Esophagus squamous epithelium (tissue), 4 donors: ENCODE measurements around the gene POLN.

Experiments used
- POLR2A ChIP-seq, 4 donors: fragments of 450-650 bp; IDR thresholded peaks; one replicate each; pipeline ENCODE4 v1.6.1; 2017; ENCODE audit warnings: antibody characterized with exemption in 4 of 4, mild to moderate bottlenecking in 4 of 4, moderate library complexity in 3 of 4
- TF ChIP-seq, protein P1 (sequence below), 6 experiments: fragments of 450-650 bp in 4 of 6; fragments of 200-600 bp in 2 of 6; sonication (generic) in 2 of 6; IDR thresholded peaks; one replicate each; pipeline ENCODE4 v1.5.1; 2016 to 2019; ENCODE audit warnings: antibody characterized with exemption in 6 of 6, mild to moderate bottlenecking in 4 of 6, moderate library complexity in 4 of 6

DNA sequence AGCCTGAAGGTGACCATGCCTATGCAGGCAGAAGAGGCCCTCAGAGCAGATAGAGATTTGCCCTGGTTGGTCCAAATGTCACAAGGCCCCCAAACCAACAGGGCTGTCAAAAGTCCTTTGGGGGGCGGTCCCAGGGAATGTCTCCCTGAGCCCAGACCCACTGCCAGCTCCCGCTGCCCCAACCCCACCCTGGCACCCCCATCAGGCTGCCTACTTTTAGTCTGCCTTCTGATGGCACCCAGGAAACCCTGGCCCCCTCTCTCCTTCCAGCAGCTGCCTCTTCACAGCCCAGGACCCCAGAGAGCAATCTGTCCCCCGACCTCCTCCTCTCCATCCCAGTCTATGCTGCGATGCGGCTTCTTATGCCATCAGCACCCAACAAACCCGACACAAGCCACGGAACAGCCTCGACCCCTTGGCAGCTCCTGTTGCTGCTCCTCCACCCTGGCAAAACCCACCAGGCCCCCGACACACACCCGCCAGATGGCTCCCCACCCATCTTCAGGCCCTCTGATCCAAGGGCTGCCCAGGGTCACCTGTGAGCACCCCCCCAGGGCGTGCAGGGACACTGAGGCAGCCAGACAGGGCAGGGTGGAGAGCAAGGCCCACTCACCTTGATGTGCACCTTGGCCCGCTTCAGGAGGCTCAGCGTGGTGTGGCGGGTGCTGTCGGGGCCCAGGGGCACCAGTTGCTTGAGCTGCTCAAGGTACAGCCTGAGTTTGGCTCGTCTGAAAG is 10.0 kb upstream of the POLN start:
- no peak for TF ChIP-seq POLR2A (IDR thresholded peaks at IDR 0.05)
- TF ChIP-seq, protein P1, sequence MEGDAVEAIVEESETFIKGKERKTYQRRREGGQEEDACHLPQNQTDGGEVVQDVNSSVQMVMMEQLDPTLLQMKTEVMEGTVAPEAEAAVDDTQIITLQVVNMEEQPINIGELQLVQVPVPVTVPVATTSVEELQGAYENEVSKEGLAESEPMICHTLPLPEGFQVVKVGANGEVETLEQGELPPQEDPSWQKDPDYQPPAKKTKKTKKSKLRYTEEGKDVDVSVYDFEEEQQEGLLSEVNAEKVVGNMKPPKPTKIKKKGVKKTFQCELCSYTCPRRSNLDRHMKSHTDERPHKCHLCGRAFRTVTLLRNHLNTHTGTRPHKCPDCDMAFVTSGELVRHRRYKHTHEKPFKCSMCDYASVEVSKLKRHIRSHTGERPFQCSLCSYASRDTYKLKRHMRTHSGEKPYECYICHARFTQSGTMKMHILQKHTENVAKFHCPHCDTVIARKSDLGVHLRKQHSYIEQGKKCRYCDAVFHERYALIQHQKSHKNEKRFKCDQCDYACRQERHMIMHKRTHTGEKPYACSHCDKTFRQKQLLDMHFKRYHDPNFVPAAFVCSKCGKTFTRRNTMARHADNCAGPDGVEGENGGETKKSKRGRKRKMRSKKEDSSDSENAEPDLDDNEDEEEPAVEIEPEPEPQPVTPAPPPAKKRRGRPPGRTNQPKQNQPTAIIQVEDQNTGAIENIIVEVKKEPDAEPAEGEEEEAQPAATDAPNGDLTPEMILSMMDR (IDR thresholded peaks at IDR 0.05): no peak
